Small intestine (tissue), 7 donors: Measurements from ENCODE around the gene PERM1. TPM values are rescaled to one million over a fixed set of nuclear protein-coding genes. Genes with fewer than 3 reads are reported as not detected.

Source experiments
- DNase-seq, 2 donors: peaks; one replicate each; pipeline versions ENCODE4 v3.0.0 to v3.0.0-alpha.2; 2013
- FAIRE-seq: peaks from 2 replicates; lab custom pipeline; 2012; peaks lifted over from hg19 to GRCh38; lab: Jason Lieb, UNC
- H3K27ac ChIP-seq, 3 donors: one replicate each; pipeline ENCODE4 v1.5.1; 2013; ENCODE audit warnings: low read length in 2 of 3, mild to moderate bottlenecking in 2 of 3, control low read depth in 1 of 3, inconsistent platforms in 1 of 3, low read depth in 1 of 3, moderate library complexity in 1 of 3
- H3K27me3 ChIP-seq, 3 donors: one replicate each; pipeline ENCODE4 v1.6.1; 2013; ENCODE audit warnings: low read length in 3 of 3, inconsistent platforms in 1 of 3; ENCODE audit not compliant: control insufficient read depth in 3 of 3, insufficient read depth in 3 of 3
- H3K36me3 ChIP-seq, 3 donors: one replicate each; pipeline ENCODE4 v1.6.1; 2013; ENCODE audit warnings: low read length in 3 of 3, inconsistent platforms in 1 of 3, low read depth in 1 of 3, mild to moderate bottlenecking in 1 of 3, moderate library complexity in 1 of 3; ENCODE audit not compliant: control insufficient read depth in 3 of 3, insufficient read depth in 2 of 3
- H3K4me1 ChIP-seq, 3 donors: one replicate each; pipeline ENCODE4 v1.6.1; 2013; ENCODE audit warnings: low read length in 2 of 3, inconsistent platforms in 1 of 3, low read depth in 1 of 3, mild to moderate bottlenecking in 1 of 3, moderate library complexity in 1 of 3; ENCODE audit not compliant: control insufficient read depth in 3 of 3, insufficient read depth in 2 of 3
- H3K4me3 ChIP-seq, 3 donors: one replicate each; pipeline ENCODE4 v1.5.1; 2013; ENCODE audit warnings: low read length in 3 of 3, control low read depth in 1 of 3, inconsistent platforms in 1 of 3, low read depth in 1 of 3, mild to moderate bottlenecking in 1 of 3, moderate library complexity in 1 of 3
- H3K9me3 ChIP-seq, 2 donors: one replicate each; pipeline ENCODE4 v1.6.1; 2013; ENCODE audit warnings: low read depth in 1 of 2, low read length in 1 of 2; ENCODE audit not compliant: control insufficient read depth in 2 of 2, insufficient read depth in 1 of 2
- WGBS, 3 donors: extraction: QIAGEN DNeasy Blood & Tissue Kit; methylation state at CpG; one replicate each; pipeline ENCODE4 v1.1.7; 2013; 5-methylcytosine and 5-hydroxymethylcytosine counted together
- polyA plus RNA-seq, 4 donors: library from polyadenylated mRNA; stranded (reverse) in 3 of 4; unstranded in 1 of 4; fragments of 200-250 nt in 3 of 4; fragments of 120-200 nt in 1 of 4; gene quantifications; one replicate each; pipeline versions ENCODE4 v1.2.1 to v1.2.3, GENCODE V29; 2013
- donor health status: healthy with polysubstance abuse.
- donor health status: control.
- donor health status: control.
- donor health status: Bipolar disorder and iron deficiency.
- donor health status: healthy.

Gene PERM1
- polyA plus RNA-seq, 4 donors, result 0.22 to 1.6 (median 0.30) TPM; not detected in 1

DNA sequence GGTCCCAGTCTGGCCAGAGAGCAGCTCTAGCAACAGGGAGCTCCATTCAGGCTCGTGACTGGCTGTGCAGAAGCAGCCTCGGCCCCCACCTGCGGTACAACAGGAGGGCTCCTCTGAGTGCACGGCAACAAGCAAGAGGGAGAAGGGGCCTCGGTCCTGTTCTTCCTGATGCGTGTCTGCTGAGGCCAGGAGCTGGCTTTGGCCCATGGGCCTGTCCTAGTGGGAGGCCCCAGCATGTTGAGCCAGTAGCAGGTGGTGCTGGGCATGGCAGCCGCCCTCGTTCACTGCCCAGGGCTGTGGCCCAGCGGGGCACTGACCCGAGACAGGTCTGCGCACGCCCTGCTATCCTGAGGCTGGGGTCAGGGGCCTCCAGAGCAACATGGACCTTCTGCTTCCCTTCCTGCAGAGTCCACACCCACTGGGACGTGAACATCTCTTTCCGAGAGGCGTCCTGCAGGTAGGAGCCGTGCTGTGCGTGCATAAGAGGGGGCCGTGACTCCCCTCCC, 51.2 kb downstream of the PERM1 start:
- no peak for FAIRE-seq
- Histone ChIP-seq H3K36me3 (peaks cover 0 to 15% (median 0%) of the 10 kb centered on the region in 3 donors), H3K4me1 (peaks cover 0 to 17% (median 0%) of the 10 kb centered on the region in 3 donors), H3K4me3 (no peak overlapping the region), H3K9me3 (peaks cover 0 to 4% of the 10 kb centered on the region in 2 donors), H3K27ac (no peak overlapping the region), H3K27me3 (peaks cover 4 to 85% (median 26%) of the 10 kb centered on the region in 3 donors)
- WGBS, 3 donors, result 49 to 72% (median 52%) methylated on average over 18 of the region's 18 CpGs
- DNase-seq, result no peak

DNA sequence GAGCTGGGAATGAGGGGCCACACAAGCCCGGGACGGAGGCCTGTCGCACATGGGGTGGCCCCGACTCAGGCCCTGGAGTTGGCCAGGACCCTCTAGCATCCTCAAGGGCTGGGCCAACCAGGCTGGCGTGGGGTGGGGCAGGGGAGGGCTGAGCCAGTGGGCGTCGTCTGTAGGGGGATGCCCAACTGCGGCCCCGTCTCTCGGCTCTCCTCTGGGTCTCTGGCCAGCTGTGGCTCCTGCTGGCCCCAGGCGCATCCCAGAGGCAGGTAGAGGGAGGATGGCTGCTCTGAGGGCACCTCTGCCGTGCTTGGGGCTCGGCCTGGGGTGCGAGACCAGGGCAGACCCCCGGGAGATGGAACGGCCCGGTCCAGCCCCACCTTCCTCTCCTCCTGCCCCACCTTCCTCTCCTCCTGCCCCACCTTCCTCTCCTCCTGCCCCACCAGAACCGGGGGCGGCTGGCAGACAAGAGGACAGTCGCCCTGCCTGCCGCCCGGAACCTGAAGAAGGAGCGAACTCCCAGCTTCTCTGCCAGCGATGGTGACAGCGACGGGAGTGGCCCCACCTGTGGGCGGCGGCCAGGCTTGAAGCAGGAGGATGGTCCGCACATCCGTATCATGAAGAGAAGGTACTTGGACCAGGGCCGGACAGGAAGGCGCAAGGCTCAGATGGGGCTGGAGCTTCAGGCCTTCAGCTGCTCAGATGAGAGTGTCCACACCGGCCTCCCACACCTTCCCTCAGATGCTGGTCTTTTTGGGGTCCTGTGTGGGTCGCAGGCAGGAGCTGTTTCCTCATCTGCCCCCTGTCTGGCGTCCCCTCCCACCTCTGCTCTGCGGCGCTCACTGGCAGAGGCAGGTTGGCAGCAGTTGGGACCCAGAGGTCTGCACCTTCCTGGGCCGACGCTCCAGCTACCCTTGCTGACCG, 51.9 kb downstream of the PERM1 start:
- Histone ChIP-seq H3K27me3 (peaks cover 5 to 83% (median 20%) of the 10 kb centered on the region in 3 donors), H3K36me3 (peaks cover 0 to 15% (median 0%) of the 10 kb centered on the region in 3 donors), H3K4me3 (no peak overlapping the region), H3K4me1 (peaks cover 0 to 12% (median 0%) of the 10 kb centered on the region in 3 donors), H3K9me3 (peaks cover 0 to 4% of the 10 kb centered on the region in 2 donors), H3K27ac (no peak overlapping the region)
- DNase-seq (no peak), FAIRE-seq (no peak)
- WGBS, 3 donors, result 60 to 85% (median 68%) methylated on average over 31 to 40 of the region's 40 CpGs

DNA sequence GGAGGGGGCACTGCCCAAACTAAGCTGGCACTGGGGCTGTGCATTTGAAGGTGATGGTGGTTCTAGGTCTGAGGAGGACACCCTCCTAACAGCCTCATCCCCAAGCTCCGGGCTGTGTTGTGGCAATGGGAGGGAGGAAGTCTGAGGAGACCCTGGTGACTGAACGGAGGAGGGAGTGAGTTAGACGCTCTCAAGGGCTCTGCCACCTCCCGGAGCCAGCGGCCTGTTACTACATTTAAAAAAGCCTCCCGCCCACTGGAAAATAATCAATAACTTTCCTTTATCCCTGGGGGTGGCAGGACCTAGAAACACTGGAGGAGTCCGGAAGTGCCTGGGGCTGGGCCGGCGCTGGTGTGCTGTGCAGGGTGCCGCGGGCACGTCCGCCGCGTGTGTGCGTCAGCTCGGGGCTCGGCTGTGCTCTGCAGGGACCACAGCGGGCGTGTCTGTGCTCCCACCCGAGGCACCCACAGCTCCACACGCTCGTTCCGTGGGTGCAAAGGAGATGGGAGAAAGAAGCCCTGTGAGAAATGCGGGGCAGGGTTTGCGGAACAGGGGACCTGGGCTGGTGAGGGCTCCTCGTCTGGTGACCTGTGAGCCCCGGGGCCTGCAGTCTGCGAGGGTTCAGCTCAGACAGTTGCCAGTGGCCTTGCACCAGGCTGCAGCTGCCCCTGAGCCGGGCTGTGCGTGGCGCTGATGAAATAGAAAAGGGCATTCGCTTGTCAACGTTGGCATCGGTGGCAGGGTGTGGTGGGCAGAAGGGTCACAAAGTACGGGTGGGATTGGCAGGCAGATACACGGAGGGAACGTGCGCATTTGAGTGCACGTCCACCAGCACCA, 52.9 kb downstream of the PERM1 start:
- DNase-seq, result no peak
- Histone ChIP-seq H3K36me3 (peaks cover 0 to 15% (median 0%) of the 10 kb centered on the region in 3 donors), H3K27me3 (peaks cover 13 to 86% (median 20%) of the 10 kb centered on the region in 3 donors), H3K9me3 (peaks cover 0 to 4% of the 10 kb centered on the region in 2 donors), H3K4me3 (no peak overlapping the region), H3K4me1 (peaks cover 0 to 10% (median 0%) of the 10 kb centered on the region in 3 donors), H3K27ac (no peak overlapping the region)
- 29 to 70% (median 47%) methylated on average over 40 of the region's 40 CpGs for WGBS, 3 donors
- FAIRE-seq, result no peak

DNA sequence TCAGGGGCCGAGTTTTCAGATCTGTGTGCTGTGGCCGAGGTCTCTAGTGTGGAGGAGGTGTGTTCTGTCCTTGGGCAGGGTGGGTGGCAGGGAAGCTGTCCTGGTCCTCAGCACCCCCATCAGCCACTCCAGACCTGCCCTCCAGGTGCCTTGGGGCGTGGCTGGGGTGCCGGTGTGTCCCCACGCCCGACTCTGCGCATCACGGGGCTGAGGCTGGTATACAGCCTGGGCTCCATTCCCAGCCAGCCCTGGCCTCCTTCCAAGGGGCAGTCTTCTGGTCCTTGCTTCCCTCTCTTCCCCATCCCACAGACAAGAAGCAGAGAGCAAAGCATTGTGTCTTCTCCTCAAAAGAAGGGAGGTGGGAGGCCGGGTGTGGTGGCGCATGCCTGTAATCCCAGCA, 54.1 kb downstream of the PERM1 start:
- no peak for FAIRE-seq
- 26 to 65% (median 30%) methylated on average over 10 of the region's 10 CpGs for WGBS, 3 donors
- no peak for DNase-seq
- Histone ChIP-seq H3K4me3 (no peak overlapping the region), H3K9me3 (peaks cover 0 to 4% of the 10 kb centered on the region in 2 donors), H3K36me3 (peaks cover 0 to 14% (median 0%) of the 10 kb centered on the region in 3 donors), H3K27me3 (peaks cover 13 to 84% (median 19%) of the 10 kb centered on the region in 3 donors), H3K4me1 (peaks cover 0 to 15% (median 2%) of the 10 kb centered on the region in 3 donors), H3K27ac (no peak overlapping the region)

DNA sequence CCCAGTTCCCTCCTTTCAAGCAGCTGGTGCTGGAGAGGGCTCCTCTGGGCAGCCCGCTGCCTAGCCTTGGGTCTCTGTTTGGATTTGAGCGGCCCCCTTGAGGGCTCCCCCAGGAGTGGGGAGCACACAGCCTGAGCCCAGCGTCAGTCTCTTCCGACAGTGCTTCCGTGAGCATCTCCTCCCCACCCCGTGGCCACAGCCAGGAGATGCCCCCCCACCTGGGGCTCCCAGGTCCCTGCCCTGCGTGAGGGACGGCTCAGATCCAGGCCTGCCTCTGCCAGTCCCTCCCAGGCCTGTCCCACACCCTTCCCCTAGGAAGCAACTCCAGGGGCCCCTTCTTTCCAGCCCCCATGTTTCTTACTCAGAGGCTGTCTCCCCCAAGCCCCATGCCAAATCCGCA, 54.7 kb downstream of the PERM1 start:
- Histone ChIP-seq H3K4me1 (peaks cover 0 to 17% (median 2%) of the 10 kb centered on the region in 3 donors), H3K9me3 (peaks cover 0 to 4% of the 10 kb centered on the region in 2 donors), H3K27me3 (peaks cover 13 to 84% (median 19%) of the 10 kb centered on the region in 3 donors), H3K4me3 (no peak overlapping the region), H3K36me3 (peaks cover 0 to 15% (median 0%) of the 10 kb centered on the region in 3 donors), H3K27ac (no peak overlapping the region)
- DNase-seq, result no peak
- FAIRE-seq, result no peak
- 29 to 67% (median 55%) methylated on average over 6 to 9 of the region's 9 CpGs for WGBS, 3 donors

DNA sequence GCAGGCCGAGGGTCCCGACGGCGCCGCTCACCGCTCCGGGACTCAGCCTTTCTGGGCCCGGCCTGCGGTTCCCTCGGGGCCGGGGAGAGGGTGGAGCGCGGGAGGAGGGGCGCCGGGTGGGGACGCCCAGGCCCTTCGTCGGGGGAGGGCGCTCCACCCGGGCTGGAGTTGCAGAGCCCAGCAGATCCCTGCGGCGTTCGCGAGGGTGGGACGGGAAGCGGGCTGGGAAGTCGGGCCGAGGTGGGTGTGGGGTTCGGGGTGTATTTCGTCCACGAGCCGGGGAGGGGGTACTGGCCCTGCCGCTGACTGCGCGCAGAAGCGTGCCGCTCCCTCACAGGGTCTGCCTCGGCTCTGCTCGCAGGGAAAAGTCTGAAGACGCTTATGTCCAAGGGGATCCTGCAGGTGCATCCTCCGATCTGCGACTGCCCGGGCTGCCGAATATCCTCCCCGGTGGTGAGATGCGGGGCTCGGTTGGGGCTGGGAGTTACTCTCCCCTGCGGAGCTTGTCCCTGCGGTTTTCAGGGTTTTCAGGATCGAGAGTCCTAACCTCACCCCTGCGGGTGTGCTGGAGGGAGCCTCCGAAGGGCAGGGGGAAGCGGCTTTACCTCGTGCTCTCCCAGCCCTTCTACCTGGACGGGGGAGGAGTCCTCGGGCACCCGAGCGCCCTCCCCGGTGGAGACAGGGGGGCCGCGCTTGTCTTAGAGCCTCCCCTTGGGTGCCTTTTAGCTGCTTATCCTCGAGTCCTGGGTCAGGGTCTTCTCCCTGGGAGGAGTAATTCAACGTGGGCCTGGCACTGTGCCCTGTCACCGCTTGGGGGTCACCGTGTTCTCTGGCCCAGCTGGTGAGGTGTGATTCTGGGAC, 56.1 kb downstream of the PERM1 start:
- 3 to 8% (median 3%) methylated on average over 45 to 65 of the region's 65 CpGs for WGBS, 3 donors
- DNase-seq (no peak), FAIRE-seq (no peak)
- Histone ChIP-seq H3K27ac (no peak overlapping the region), H3K4me3 (peak overlapping the region in 2 of 3 donors; percentile 25 to 52), H3K4me1 (peaks cover 0 to 23% (median 2%) of the 10 kb centered on the region in 3 donors), H3K27me3 (peaks cover 19 to 83% (median 19%) of the 10 kb centered on the region in 3 donors), H3K36me3 (peaks cover 0 to 11% (median 0%) of the 10 kb centered on the region in 3 donors), H3K9me3 (peaks cover 0 to 4% of the 10 kb centered on the region in 2 donors)
